Dermis blood vessel endothelial cell (primary cell): ENCODE results near the gene KCTD8. TPM values are rescaled to one million over a fixed set of nuclear protein-coding genes. Genes with fewer than 3 reads are reported as not detected.
A peak's percentile ranks its signal among the peaks of the same experiment; 100 is the strongest.

ENCODE experiments used
- DNase-seq: peaks from one replicate; pipeline ENCODE4 v3.0.0; 2010
- total RNA-seq: library from RNA; depleted of rRNA; stranded (reverse); fragments of >200 nt; gene quantifications from 2 replicates; pipeline ENCODE4 v1.2.3, GENCODE V29; 2014

KCTD8 gene
- total RNA-seq, 1 donor from 2014 or later, result 1.0 TPM

- DNase-seq, result peak; percentile 12
Observed at GRCh38 chr4:44161756-44162155, 286.9 kb downstream of the KCTD8 start.

- DNase-seq, result peak; percentile 75
Observed at GRCh38 chr4:44160776-44161367, 287.7 kb downstream of the KCTD8 start.

GRCh38 chr4:44159991-44160390 is 288.6 kb downstream of the KCTD8 start:
- no peak for DNase-seq

- DNase-seq, result peak; percentile 82
Observed at GRCh38 chr4:44157611-44158277, 290.9 kb downstream of the KCTD8 start.

- DNase-seq, result peak; percentile 88
Observed at GRCh38 chr4:44150091-44150576, 298.5 kb downstream of the KCTD8 start.

GRCh38 chr4:44149282-44149681 is 299.3 kb downstream of the KCTD8 start:
- peak; percentile 55 for DNase-seq

GRCh38 chr4:44147571-44148075 is 301.0 kb downstream of the KCTD8 start:
- DNase-seq, result peak; percentile 18

GRCh38 chr4:44146516-44146915 is 302.1 kb downstream of the KCTD8 start:
- peak; percentile 39 for DNase-seq

GRCh38 chr4:44145868-44146267 is 302.7 kb downstream of the KCTD8 start:
- DNase-seq, result peak; percentile 87

- no peak for DNase-seq
Observed at GRCh38 chr4:44132526-44132925, 316.1 kb downstream of the KCTD8 start.

Other genes starting within 250 kb of the KCTD8 start
- not detected in 2 replicates for gene YIPF7, start 202.8 kb upstream of the KCTD8 start, total RNA-seq
- 8.7 and 20.3 TPM in 2 replicates for gene GUF1, start 229.6 kb upstream of the KCTD8 start, total RNA-seq